Tibial nerve (tissue), 3 donors: ENCODE results near the gene BAK1.

Source experiments
- POLR2A ChIP-seq, 2 donors: fragments of 450-650 bp; IDR thresholded peaks; one replicate each; pipeline ENCODE4 v1.6.1; 2017; ENCODE audit warnings: antibody characterized with exemption in 2 of 2, mild to moderate bottlenecking in 2 of 2, moderate library complexity in 2 of 2
- TF ChIP-seq, protein P1 (sequence below), 5 experiments: fragments of 200-600 bp in 3 of 5; fragments of 450-650 bp in 2 of 5; sonication (generic) in 3 of 5; IDR thresholded peaks; one replicate each; pipeline ENCODE4 v1.5.1; 2016 to 2019; ENCODE audit warnings: antibody characterized with exemption in 5 of 5, mild to moderate bottlenecking in 3 of 5, moderate library complexity in 2 of 5

DNA sequence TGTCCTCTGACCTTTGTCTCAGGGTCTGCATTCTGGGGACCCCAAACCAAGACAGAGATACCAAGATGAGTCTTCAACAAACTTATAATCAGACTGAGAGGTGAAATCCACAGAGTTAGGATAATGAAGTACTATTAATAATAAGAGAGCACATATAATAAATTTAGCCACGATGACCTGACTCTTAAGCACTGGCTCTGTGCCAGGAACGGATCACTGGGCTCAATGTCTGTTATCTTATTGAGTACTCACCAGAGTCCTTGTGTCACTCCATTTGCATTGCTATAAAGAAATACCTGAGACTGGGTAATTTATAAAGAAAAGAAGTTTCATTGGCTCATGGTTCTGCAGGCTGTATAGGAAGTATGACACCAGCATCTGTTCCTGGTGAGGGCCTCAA, 22.1 kb upstream of the BAK1 start:
- TF ChIP-seq, protein P1, sequence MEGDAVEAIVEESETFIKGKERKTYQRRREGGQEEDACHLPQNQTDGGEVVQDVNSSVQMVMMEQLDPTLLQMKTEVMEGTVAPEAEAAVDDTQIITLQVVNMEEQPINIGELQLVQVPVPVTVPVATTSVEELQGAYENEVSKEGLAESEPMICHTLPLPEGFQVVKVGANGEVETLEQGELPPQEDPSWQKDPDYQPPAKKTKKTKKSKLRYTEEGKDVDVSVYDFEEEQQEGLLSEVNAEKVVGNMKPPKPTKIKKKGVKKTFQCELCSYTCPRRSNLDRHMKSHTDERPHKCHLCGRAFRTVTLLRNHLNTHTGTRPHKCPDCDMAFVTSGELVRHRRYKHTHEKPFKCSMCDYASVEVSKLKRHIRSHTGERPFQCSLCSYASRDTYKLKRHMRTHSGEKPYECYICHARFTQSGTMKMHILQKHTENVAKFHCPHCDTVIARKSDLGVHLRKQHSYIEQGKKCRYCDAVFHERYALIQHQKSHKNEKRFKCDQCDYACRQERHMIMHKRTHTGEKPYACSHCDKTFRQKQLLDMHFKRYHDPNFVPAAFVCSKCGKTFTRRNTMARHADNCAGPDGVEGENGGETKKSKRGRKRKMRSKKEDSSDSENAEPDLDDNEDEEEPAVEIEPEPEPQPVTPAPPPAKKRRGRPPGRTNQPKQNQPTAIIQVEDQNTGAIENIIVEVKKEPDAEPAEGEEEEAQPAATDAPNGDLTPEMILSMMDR (IDR thresholded peaks at IDR 0.05): no peak
- TF ChIP-seq POLR2A (IDR thresholded peaks at IDR 0.05): no peak
